HepG2 (cell line): ENCODE measurements around the gene TMC4. TPM values are rescaled to one million over a fixed set of nuclear protein-coding genes. Genes with fewer than 3 reads are reported as not detected.
A peak's percentile ranks its signal among the peaks of the same experiment; 100 is the strongest.

ENCODE experiments used
- ATAC-seq: fragments of 200-7000 bp; cut with Tn5 transposase; 3 replicates; pipeline ENCODE4 v1.9.1; 2020; ENCODE audit warnings: mild to moderate bottlenecking, moderate library complexity
- BruUV-seq: library from RNA; stranded (reverse); fragments of 400-500 nt; replicated peaks from 2 replicates; lab custom pipeline; 2021; lab: Mats Ljungman, UMichigan
- CTCF ChIA-PET: fragments of 300-600 bp; formaldehyde crosslinking; extraction: SDS; loops from one replicate; lab custom pipeline; 2021; ENCODE audit warnings: low total read pairs, inconsistent platforms, low intra/inter-chr PET ratio; lab: Yijun Ruan, JAX
- POLR2A ChIA-PET: fragments of 350-600 bp; sonication (Branson Sonifier 250); formaldehyde crosslinking; loops from one replicate; lab custom pipeline; 2020; ENCODE audit warnings: antibody characterized with exemption, inconsistent platforms; lab: Yijun Ruan, JAX
- DNase-seq: peaks from one replicate; pipeline ENCODE4 v3.0.0-alpha.2; 2015; ENCODE audit warnings: low spot score
- FAIRE-seq: peaks from 3 replicates; lab custom pipeline; 2011; peaks lifted over from hg19 to GRCh38; lab: Jason Lieb, UNC
- H2AFZ ChIP-seq: one replicate; pipeline ENCODE4 v1.6.1; 2011; ENCODE audit warnings: low read length, inconsistent platforms
- H3K27ac ChIP-seq: fragments of 300-600 bp; 3 replicates; pipeline ENCODE4 v1.8.0; 2011; ENCODE audit warnings: mixed run types, mild to moderate bottlenecking, mixed read lengths, low read length, inconsistent platforms; ENCODE audit not compliant: insufficient read depth; ENCODE audit errors: extremely low read length
- H3K27me3 ChIP-seq, 2 experiments: fragments of 200-600 bp in 1 of 2; 2 replicates in 1 of 2; 3 replicates in 1 of 2; pipeline versions ENCODE4 v1.6.0 to v1.8.0; 2011; ENCODE audit warnings: low read length in 2 of 2, mild to moderate bottlenecking in 2 of 2, moderate library complexity in 2 of 2, inconsistent platforms in 1 of 2; ENCODE audit not compliant: insufficient read depth in 2 of 2, control insufficient read depth in 1 of 2
- H3K36me3 ChIP-seq, 2 experiments: fragments of 200-600 bp in 1 of 2; replicated peaks in 1 of 2; 2 replicates in 1 of 2; 3 replicates in 1 of 2; pipeline versions ENCODE4 v1.5.1 to v1.8.0; 2011; ENCODE audit warnings: low read length in 2 of 2, inconsistent platforms in 1 of 2; ENCODE audit not compliant: insufficient read depth in 2 of 2, control insufficient read depth in 1 of 2
- H3K4me1 ChIP-seq: 2 replicates; pipeline ENCODE4 v1.5.1; 2012; ENCODE audit warnings: low read length, inconsistent platforms; ENCODE audit not compliant: insufficient read depth
- H3K4me2 ChIP-seq: 2 replicates; pipeline ENCODE4 v1.6.0; 2011; ENCODE audit warnings: low read depth, low read length, inconsistent platforms
- H3K4me3 ChIP-seq, 3 experiments: fragments of 200-600 bp in 1 of 3; sonication (generic), shearing (Covaris generic) in 1 of 3; replicated peaks in 1 of 3; 2 replicates each; pipeline ENCODE4 v1.5.1; 2011 to 2016; ENCODE audit warnings: low read length in 3 of 3, inconsistent platforms in 2 of 3, low read depth in 2 of 3, mild to moderate bottlenecking in 2 of 3, control low read depth in 1 of 3, mixed read lengths in 1 of 3; ENCODE audit not compliant: insufficient read depth in 1 of 3
- H3K79me2 ChIP-seq: one replicate; pipeline ENCODE4 v1.6.1; 2011; ENCODE audit warnings: low read length, inconsistent platforms; ENCODE audit not compliant: insufficient read depth
- H3K9ac ChIP-seq: 2 replicates; pipeline ENCODE4 v1.6.0; 2011; ENCODE audit warnings: mild to moderate bottlenecking, low read depth, low read length, inconsistent platforms; ENCODE audit not compliant: insufficient read depth
- H3K9me3 ChIP-seq: 2 replicates; pipeline ENCODE4 v1.5.1; 2012; ENCODE audit warnings: mild to moderate bottlenecking, low read length
- H4K20me1 ChIP-seq: 2 replicates; pipeline ENCODE4 v1.6.0; 2011; ENCODE audit warnings: inconsistent platforms, mild to moderate bottlenecking, low read length, moderate library complexity; ENCODE audit not compliant: insufficient read depth
- CBX2 ChIP-seq, 2 experiments: fragments of 200-600 bp in 1 of 2; sonication (generic); formaldehyde crosslinking in 1 of 2; IDR thresholded peaks; 2 replicates each; pipeline versions ENCODE4 v1.7.0 to v1.8.1; 2018 to 2022; ENCODE audit warnings: low read depth in 2 of 2, low read length in 1 of 2, mild to moderate bottlenecking in 1 of 2, missing genetic modification reagents in 1 of 2
- POLR2A ChIP-seq, 2 experiments: IDR thresholded peaks; 2 replicates each; pipeline ENCODE4 v1.6.1; 2011; ENCODE audit warnings: low read depth in 2 of 2, low read length in 2 of 2, mild to moderate bottlenecking in 1 of 2, moderate library complexity in 1 of 2; ENCODE audit not compliant: insufficient read depth in 1 of 2
- POLR2AphosphoS5 ChIP-seq: IDR thresholded peaks from 2 replicates; pipeline ENCODE4 v1.6.1; 2012; ENCODE audit warnings: low read depth, low read length
- SP5 ChIP-seq: IDR thresholded peaks from 2 replicates; pipeline ENCODE4 v1.6.1; 2016; ENCODE audit warnings: low read depth, borderline replicate concordance
- TBX2 ChIP-seq: sonication (generic); formaldehyde crosslinking; IDR thresholded peaks from 2 replicates; pipeline ENCODE4 v1.5.0; 2020; ENCODE audit warnings: missing genetic modification reagents, mild to moderate bottlenecking, borderline replicate concordance
- ZNF160 ChIP-seq: sonication (generic); formaldehyde crosslinking; IDR thresholded peaks from 2 replicates; pipeline ENCODE4 v1.8.0; 2022; ENCODE audit warnings: mild to moderate bottlenecking, inconsistent platforms, missing genetic modification reagents
- ZNF234 ChIP-seq: sonication (generic); formaldehyde crosslinking; conservative IDR thresholded peaks from 2 replicates; pipeline ENCODE4 v1.5.1; 2020; ENCODE audit warnings: mild to moderate bottlenecking, missing genetic modification reagents
- WGBS: methylation state at CpG from one replicate; pipeline ENCODE4 v1.1.6; 2017; ENCODE audit warnings: low lambda C conversion rate; 5-methylcytosine and 5-hydroxymethylcytosine counted together
- in situ Hi-C: cut with HindIII; loops from 2 replicates; pipeline ENCODE4 v1.10.0; 2017; ENCODE audit warnings: low pct_unique_long_range_greater_than_20kb; ENCODE audit not compliant: extremely low pct_ligation_motif_present
- intact Hi-C: fragments of 100-400 bp; cut with micrococcal nuclease; formaldehyde crosslinking; loops from one replicate; pipeline ENCODE4 v1.10.0; 2022; ENCODE audit not compliant: unreplicated experiment
- polyA plus RNA-seq, 8 experiments: library from polyadenylated mRNA; depleted of rRNA in 3 of 8; stranded (reverse) in 7 of 8; unstranded in 1 of 8; fragments of >200 nt; fragmentation: Illumina TruSeq in 4 of 8; extraction: Trizol in 4 of 8; gene quantifications; 2 replicates each; pipeline versions ENCODE4 v1.2.1 to v1.2.3, GENCODE V29; 2011 to 2016; ENCODE audit warnings: low read depth in 4 of 8, missing spikeins in 1 of 8, mixed read lengths in 1 of 8; ENCODE audit not compliant: insufficient read depth in 1 of 8
- total RNA-seq, 5 experiments: library from RNA; depleted of rRNA; stranded (reverse); fragments of >200 nt; fragmentation: Illumina TruSeq; extraction: Trizol; gene quantifications; 2 replicates each; pipeline ENCODE4 v1.2.3, GENCODE V29; 2016; ENCODE audit warnings: low read depth in 1 of 5
- TF ChIP-seq, protein P1 (sequence below): sonication (generic); formaldehyde crosslinking; IDR thresholded peaks from 2 replicates; pipeline ENCODE4 v1.4.0; 2020; ENCODE audit warnings: missing genetic modification reagents
- TF ChIP-seq, protein P2 (sequence below), 2 experiments: sonication (generic) in 1 of 2; formaldehyde crosslinking in 1 of 2; IDR thresholded peaks; 2 replicates each; pipeline versions ENCODE4 v1.4.0 to v1.6.1; 2016 to 2020; ENCODE audit warnings: borderline replicate concordance in 1 of 2, low read depth in 1 of 2, mild to moderate bottlenecking in 1 of 2, missing genetic modification reagents in 1 of 2
- TF ChIP-seq, protein P3 (sequence below): sonication (generic); formaldehyde crosslinking; IDR thresholded peaks from 2 replicates; pipeline ENCODE4 v1.5.1; 2020; ENCODE audit warnings: missing genetic modification reagents, mild to moderate bottlenecking, borderline replicate concordance

Gene TMC4
- total and polyA plus RNA-seq, 2 of the 13 experiments (the other 11 are each of a cell fraction or from before 2014, with no cell fraction given): 0.13 to 0.24 TPM

DNA sequence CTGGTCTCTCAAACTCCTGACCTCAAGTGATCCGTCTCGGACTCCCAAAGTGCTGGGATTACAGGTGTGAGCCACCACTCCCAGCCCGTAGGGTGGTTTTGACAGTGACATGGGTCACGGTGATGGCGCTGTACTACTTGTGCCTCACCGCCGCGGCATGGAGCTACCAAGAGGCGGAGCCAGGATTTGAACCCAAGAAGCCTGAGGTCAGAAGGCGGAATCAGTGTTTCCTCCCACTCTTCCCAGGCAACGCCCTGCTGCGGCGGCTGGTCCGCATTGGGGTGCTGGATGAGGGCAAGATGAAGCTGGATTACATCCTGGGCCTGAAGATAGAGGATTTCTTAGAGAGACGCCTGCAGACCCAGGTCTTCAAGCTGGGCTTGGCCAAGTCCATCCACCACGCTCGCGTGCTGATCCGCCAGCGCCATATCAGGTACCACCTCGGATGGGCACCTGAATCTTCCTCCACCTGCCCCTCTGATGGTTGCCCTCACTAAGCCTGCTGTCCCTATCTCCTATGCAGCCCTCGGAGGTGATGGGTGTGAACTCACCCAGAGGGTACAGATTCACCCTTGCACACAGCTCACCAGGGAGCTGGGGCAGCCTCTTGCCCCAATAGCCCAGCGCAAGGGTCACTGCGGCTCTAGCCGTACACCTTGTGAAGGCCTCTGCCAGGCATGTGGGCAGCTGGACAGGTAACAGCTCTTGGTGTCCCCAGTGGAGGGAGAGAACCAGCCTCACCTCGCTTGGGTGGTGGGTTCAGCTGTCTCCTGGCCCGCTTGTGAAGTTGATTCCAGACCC lies 33.3 kb upstream of the TMC4 start (continued):
- TF ChIP-seq, protein P1, sequence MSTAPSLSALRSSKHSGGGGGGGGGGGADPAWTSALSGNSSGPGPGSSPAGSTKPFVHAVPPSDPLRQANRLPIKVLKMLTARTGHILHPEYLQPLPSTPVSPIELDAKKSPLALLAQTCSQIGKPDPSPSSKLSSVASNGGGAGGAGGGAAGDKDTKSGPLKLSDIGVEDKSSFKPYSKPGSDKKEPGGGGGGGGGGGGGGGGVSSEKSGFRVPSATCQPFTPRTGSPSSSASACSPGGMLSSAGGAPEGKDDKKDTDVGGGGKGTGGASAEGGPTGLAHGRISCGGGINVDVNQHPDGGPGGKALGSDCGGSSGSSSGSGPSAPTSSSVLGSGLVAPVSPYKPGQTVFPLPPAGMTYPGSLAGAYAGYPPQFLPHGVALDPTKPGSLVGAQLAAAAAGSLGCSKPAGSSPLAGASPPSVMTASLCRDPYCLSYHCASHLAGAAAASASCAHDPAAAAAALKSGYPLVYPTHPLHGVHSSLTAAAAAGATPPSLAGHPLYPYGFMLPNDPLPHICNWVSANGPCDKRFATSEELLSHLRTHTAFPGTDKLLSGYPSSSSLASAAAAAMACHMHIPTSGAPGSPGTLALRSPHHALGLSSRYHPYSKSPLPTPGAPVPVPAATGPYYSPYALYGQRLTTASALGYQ (CRISPR knock-in tag): no peak

DNA sequence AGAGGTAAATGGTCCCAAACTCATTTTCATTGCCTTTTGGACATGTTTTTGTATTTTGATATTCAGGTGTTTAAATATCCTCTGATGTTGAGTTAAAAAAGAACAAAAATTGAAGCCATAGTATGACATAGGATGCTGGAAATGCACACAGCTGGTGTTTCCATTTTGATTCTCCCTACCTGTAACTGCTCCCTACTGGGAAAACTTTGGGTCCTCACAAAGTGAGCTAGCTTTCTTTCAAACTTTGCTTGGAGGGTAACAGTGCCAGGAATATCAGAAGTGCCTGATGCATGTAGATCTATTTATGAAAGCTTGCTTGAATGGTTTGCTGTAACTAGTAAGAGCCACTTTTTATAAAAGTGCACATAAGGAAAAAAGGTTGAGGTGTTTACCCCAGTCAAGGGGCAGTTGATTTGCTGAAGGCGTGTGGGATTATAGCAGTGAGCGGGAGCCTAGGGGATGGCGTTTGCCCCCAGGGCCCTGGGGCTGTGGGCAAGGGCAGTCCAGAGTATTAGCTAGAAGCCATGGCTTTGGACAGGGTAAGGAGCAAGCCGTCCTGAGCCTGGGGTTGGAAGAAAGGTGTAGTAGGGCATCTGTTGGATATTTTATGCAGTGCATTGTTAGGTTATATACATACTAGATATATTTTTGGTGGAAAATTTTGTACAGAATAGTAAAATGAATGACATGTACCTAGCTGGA lies 32.0 kb upstream of the TMC4 start:
- Histone ChIP-seq H3K4me2 (peak overlapping the region; percentile 87), H3K27ac (no peak overlapping the region), H3K79me2 (peaks cover 54% of the 10 kb centered on the region), H2AFZ (no peak overlapping the region), H3K9me3 (no peaks in the 10 kb centered on the region), H3K27me3 (no peaks in the 10 kb centered on the region; a peak in 1 of 5 replicates), H3K4me1 (peaks cover 89% of the 10 kb centered on the region), H3K9ac (peak overlapping the region; percentile 20; the same call in 1 of the 2 replicates), H3K36me3 (peaks cover 24 to 68% of the 10 kb centered on the region in 2 experiments), H4K20me1 (peaks cover 81% of the 10 kb centered on the region), H3K4me3 (peak overlapping the region in 1 of 3 experiments; percentile 83; a peak in 1 of 6 replicates)
- 91% methylated on average over 4 of the region's 4 CpGs for WGBS
- no peak for FAIRE-seq
- in situ Hi-C loops (no loop called here), intact Hi-C loops (loop anchor here (5.0 kb wide), 1 partner anchor 68 kb away; the partner anchor contains the start of gene CNOT3)
- POLR2A ChIA-PET: interaction anchor here (0.7 to 8.7 kb wide), 2 partner anchors 14 to 68 kb away, joined by 4 to 306 read pairs; partner anchors contain the start of genes MBOAT7 and TSEN34
- DNase-seq: no peak
- no peak for ATAC-seq
- BruUV-seq: no TSS peak
- CTCF ChIA-PET: no interaction called here
- TF ChIP-seq TBX2 (CRISPR knock-in tag) (no peak), CBX2 (IDR thresholded peaks at IDR 0.05; ENCODE audit: low read depth, low read length) (no peak), CBX2 (CRISPR knock-in tag; IDR thresholded peaks at IDR 0.05; ENCODE audit: low read depth) (no peak), POLR2A (IDR thresholded peaks at IDR 0.05; ENCODE audit: insufficient read depth in 1 of 2, low read depth in 2 of 2, low read length in 2 of 2) (peak in 1 of 2 experiments; percentile 4; a peak in 2 of 4 replicates), ZNF234 (CRISPR knock-in tag) (no peak), SP5 (CRISPR knock-in tag) (no peak), ZNF160 (CRISPR knock-in tag) (no peak), POLR2AphosphoS5 (peak; percentile 16)
- TF ChIP-seq, protein P2, sequence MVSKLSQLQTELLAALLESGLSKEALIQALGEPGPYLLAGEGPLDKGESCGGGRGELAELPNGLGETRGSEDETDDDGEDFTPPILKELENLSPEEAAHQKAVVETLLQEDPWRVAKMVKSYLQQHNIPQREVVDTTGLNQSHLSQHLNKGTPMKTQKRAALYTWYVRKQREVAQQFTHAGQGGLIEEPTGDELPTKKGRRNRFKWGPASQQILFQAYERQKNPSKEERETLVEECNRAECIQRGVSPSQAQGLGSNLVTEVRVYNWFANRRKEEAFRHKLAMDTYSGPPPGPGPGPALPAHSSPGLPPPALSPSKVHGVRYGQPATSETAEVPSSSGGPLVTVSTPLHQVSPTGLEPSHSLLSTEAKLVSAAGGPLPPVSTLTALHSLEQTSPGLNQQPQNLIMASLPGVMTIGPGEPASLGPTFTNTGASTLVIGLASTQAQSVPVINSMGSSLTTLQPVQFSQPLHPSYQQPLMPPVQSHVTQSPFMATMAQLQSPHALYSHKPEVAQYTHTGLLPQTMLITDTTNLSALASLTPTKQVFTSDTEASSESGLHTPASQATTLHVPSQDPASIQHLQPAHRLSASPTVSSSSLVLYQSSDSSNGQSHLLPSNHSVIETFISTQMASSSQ (IDR thresholded peaks at IDR 0.05; ENCODE audit: low read depth): no peak
- TF ChIP-seq, protein P2 (CRISPR knock-in tag; IDR thresholded peaks at IDR 0.05; ENCODE audit: borderline replicate concordance): no peak
- TF ChIP-seq, protein P3, sequence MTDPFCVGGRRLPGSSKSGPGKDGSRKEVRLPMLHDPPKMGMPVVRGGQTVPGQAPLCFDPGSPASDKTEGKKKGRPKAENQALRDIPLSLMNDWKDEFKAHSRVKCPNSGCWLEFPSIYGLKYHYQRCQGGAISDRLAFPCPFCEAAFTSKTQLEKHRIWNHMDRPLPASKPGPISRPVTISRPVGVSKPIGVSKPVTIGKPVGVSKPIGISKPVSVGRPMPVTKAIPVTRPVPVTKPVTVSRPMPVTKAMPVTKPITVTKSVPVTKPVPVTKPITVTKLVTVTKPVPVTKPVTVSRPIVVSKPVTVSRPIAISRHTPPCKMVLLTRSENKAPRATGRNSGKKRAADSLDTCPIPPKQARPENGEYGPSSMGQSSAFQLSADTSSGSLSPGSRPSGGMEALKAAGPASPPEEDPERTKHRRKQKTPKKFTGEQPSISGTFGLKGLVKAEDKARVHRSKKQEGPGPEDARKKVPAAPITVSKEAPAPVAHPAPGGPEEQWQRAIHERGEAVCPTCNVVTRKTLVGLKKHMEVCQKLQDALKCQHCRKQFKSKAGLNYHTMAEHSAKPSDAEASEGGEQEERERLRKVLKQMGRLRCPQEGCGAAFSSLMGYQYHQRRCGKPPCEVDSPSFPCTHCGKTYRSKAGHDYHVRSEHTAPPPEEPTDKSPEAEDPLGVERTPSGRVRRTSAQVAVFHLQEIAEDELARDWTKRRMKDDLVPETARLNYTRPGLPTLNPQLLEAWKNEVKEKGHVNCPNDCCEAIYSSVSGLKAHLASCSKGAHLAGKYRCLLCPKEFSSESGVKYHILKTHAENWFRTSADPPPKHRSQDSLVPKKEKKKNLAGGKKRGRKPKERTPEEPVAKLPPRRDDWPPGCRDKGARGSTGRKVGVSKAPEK: no peak
